ENCODE measurements around the gene ZNF367. TPM values are rescaled to one million over a fixed set of nuclear protein-coding genes. Genes with fewer than 3 reads are reported as not detected.

The ZNF367 gene
- total RNA-seq, 2 donors from 2014 or later = 1.0 to 2.6 TPM

DNA sequence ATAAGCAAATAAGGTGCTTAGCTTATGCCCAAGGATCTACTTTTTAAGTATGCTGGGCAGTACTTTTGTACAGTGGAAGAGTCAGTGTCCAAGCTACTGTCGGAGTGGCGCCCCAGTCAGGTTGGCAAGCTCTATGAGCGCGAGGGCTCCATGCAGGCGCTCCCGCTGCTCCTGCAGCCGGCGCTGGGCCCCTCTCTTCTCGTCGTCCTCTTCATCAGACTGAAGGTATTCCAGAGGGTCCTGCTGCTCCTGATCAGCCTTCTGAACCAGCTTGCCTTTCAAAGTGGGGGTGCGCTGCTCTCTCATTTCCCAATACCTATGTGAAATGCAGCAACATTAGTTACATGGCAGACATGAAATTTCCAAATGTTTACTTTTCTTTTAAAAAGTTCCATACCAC, 30.0 kb downstream of the ZNF367 start:
- DNase-seq = no peak
- Histone ChIP-seq H3K4me3 (no peak overlapping the region), H3K4me1 (peaks cover 44% of the 10 kb centered on the region), H3K9me3 (no peaks in the 10 kb centered on the region), H3K36me3 (replicated peaks in 1 of 2; ENCODE audit: insufficient read depth in 1 of 2, low read depth in 2 of 2) (no peaks in the 10 kb centered on the region), H3K27ac (no peak overlapping the region), H3K27me3 (no peaks in the 10 kb centered on the region)
- no peak for ATAC-seq
- TF ChIP-seq, protein P1, sequence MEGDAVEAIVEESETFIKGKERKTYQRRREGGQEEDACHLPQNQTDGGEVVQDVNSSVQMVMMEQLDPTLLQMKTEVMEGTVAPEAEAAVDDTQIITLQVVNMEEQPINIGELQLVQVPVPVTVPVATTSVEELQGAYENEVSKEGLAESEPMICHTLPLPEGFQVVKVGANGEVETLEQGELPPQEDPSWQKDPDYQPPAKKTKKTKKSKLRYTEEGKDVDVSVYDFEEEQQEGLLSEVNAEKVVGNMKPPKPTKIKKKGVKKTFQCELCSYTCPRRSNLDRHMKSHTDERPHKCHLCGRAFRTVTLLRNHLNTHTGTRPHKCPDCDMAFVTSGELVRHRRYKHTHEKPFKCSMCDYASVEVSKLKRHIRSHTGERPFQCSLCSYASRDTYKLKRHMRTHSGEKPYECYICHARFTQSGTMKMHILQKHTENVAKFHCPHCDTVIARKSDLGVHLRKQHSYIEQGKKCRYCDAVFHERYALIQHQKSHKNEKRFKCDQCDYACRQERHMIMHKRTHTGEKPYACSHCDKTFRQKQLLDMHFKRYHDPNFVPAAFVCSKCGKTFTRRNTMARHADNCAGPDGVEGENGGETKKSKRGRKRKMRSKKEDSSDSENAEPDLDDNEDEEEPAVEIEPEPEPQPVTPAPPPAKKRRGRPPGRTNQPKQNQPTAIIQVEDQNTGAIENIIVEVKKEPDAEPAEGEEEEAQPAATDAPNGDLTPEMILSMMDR (IDR thresholded peaks at IDR 0.05) = no peak
- TF ChIP-seq POLR2A (IDR thresholded peaks at IDR 0.05) = no peak
- WGBS, 2 donors = 95 to 98% methylated on average over 11 of the region's 11 CpGs
- intact Hi-C loops (cut with DNase I) = no loop called here

DNA sequence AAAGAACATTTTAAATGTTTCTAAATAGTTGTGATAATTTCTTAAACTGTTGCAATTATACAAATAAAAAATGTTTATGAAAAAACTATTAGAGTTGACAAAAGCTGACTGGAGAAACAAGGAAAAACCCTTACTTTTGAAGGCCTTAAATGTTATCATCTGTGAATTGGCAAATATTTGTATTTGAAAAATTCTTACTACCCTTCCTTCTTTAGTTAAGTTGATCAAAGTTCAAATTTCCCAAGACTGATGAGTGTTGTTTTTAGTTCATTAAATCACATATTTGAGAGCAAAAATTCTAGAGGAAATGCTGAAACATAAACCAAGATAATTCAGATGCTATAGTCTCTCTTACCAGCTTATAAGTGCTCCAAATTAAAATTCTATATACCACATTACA, 32.0 kb downstream of the ZNF367 start:
- ATAC-seq (no peak), DNase-seq (no peak)
- Histone ChIP-seq H3K4me3 (no peak overlapping the region), H3K27me3 (no peaks in the 10 kb centered on the region), H3K4me1 (peaks cover 47% of the 10 kb centered on the region), H3K36me3 (replicated peaks in 1 of 2; ENCODE audit: insufficient read depth in 1 of 2, low read depth in 2 of 2) (no peaks in the 10 kb centered on the region), H3K9me3 (no peaks in the 10 kb centered on the region), H3K27ac (peak overlapping the region in 1 of 4 donors; percentile 88)
- intact Hi-C loops (cut with DNase I) = no loop called here
- TF ChIP-seq, protein P1 (IDR thresholded peaks at IDR 0.05) = no peak
- TF ChIP-seq POLR2A (IDR thresholded peaks at IDR 0.05) = no peak

DNA sequence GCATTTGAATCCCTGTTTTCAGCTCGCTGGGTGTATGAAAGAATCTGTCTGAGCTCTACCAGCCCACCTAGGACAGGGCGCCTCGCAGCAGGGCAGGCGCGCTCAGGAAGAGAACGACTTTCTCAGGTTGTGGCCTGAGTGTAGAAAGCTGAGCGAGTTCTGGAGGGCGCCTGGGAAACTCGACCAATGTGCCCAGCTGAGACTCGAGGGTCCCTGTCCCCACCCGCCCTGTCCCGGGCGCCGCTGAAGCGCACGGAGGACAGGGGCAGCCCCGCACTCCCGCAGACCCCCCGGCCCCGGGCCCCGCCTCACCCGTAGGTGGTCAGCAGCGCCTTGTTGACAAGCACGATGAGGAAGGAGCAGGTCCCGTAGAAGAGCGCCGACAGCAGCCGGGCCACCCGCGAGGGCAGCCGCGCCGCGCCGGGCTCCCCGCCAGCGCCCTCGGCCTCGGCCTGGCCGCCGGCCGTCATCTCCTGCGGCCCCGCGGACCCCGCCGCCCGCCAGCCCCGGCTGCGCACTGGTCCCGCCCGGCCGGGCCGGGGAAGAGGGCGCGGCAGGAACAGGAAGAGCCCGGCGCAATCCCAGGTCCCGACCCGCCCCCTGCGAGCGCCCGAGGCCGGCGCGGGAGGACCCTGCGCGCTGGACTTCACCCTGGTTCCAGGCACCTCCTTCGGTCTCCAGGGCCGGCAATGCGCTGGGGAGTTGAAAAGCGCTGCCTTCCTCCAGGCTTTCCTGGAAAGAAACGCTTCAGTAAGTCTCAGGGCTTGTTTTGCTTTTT, 34.8 kb downstream of the ZNF367 start, which contains the start of gene SLC35D2:
Gene SLC35D2 (minus strand): TSS at position 547 of the 778 bp plus-strand sequence. CDS start 77 bp downstream, at position 470.
- WGBS, 2 donors = 0 to 1% methylated on average over 11 to 66 of the region's 73 CpGs
- H3K27ac ChIP-seq = peak within 1 kb of the TSS; percentile 76 to 93 (median 90)
- ATAC-seq (peak; percentile 91), DNase-seq (peak; percentile 69 to 80 (median 74))
- no peaks in the 10 kb centered on the region for H3K27me3 ChIP-seq
- peaks cover 46% of the 10 kb centered on the region for H3K4me1 ChIP-seq
- H3K36me3 ChIP-seq (replicated peaks in 1 of 2; ENCODE audit: insufficient read depth in 1 of 2, low read depth in 2 of 2) = no peaks in the 10 kb centered on the region
- H3K9me3 ChIP-seq = no peaks in the 10 kb centered on the region
- intact Hi-C loops (cut with DNase I) = no loop called here
- H3K4me3 ChIP-seq = peak within 1 kb of the TSS; percentile 51 to 54
- TF ChIP-seq, protein P1 (IDR thresholded peaks at IDR 0.05) = no peak
- TF ChIP-seq POLR2A (IDR thresholded peaks at IDR 0.05) = peak; percentile 24 to 44 (median 37)

- WGBS, 2 donors = 12 to 18% methylated on average over 7 of the region's 7 CpGs
- Histone ChIP-seq H3K4me1 (peaks cover 51% of the 10 kb centered on the region), H3K9me3 (no peaks in the 10 kb centered on the region), H3K4me3 (peak overlapping the region; percentile 51 to 54), H3K27ac (peak overlapping the region; percentile 76 to 93 (median 90)), H3K36me3 (replicated peaks in 1 of 2; ENCODE audit: insufficient read depth in 1 of 2, low read depth in 2 of 2) (no peaks in the 10 kb centered on the region), H3K27me3 (no peaks in the 10 kb centered on the region)
- ATAC-seq (no peak), DNase-seq (no peak)
- TF ChIP-seq POLR2A (IDR thresholded peaks at IDR 0.05) = no peak
- TF ChIP-seq, protein P1 (IDR thresholded peaks at IDR 0.05) = no peak
- intact Hi-C loops (cut with DNase I) = no loop called here
Observed at GRCh38 chr9:96382839-96383164, 35.4 kb downstream of the ZNF367 start.

DNA sequence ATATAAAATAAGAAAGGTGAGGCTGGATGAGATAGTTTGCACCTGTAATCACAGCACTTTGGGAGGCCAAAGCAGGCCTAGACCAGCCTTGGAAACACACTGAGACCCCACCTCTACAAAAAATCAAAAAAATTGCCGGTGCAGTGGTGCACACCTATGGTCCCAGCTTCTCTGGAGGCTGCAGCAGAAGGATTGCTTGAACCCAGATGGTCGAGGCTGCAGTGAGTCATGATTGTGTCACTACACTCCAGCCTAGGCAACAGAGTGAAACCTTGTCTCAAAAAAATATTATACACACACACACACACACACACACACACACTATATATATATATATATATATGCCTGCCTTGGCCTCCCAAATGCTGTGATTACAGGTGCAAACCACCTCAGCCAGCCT, 36.0 kb downstream of the ZNF367 start:
- TF ChIP-seq, protein P1 (IDR thresholded peaks at IDR 0.05) = no peak
- TF ChIP-seq POLR2A (IDR thresholded peaks at IDR 0.05) = no peak
- 45 to 56% methylated on average over 2 of the region's 2 CpGs for WGBS, 2 donors
- DNase-seq (no peak), ATAC-seq (no peak)
- no peaks in the 10 kb centered on the region for H3K27me3 ChIP-seq
- H3K27ac ChIP-seq = peak overlapping the region in 3 of 4 donors; percentile 18 to 91 (median 88)
- peaks cover 58% of the 10 kb centered on the region for H3K4me1 ChIP-seq
- intact Hi-C loops (cut with DNase I) = no loop called here
- no peaks in the 10 kb centered on the region for H3K36me3 ChIP-seq (replicated peaks in 1 of 2; ENCODE audit: insufficient read depth in 1 of 2, low read depth in 2 of 2)
- no peaks in the 10 kb centered on the region for H3K9me3 ChIP-seq
- H3K4me3 ChIP-seq = no peak overlapping the region

All from body of pancreas (tissue), 4 donors.